GM19324 (cell line): ENCODE results near the gene ARHGAP26.

Experiments
- ATAC-seq: cut with Tn5 transposase; IDR thresholded peaks from one replicate; pipeline ENCODE4 v1.9.1; 2021; ENCODE audit warnings: mild to moderate bottlenecking, moderate library complexity; ENCODE audit not compliant: unreplicated experiment, low FRiP score

The ARHGAP26 gene

DNA sequence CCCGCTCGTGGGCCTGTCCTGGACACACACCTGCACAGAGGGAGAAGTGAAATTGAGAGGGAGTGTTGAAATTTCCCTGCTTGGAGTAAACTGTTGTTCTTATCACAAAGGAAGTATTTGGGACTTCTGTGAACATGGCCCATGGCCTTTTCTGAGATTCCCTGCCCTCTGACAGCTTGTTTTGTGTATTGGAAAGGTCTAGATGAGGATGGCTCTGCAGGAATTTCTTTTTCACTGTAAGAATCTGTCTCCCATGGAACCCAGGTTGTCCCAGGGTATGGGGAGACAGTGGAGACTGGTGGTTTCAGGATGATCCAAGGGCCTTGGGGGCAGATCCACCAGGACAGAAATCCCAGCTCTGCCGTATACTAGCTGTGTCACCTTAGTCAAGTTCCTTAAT is 121.8 kb downstream of the ARHGAP26 start:
- ATAC-seq: no peak

DNA sequence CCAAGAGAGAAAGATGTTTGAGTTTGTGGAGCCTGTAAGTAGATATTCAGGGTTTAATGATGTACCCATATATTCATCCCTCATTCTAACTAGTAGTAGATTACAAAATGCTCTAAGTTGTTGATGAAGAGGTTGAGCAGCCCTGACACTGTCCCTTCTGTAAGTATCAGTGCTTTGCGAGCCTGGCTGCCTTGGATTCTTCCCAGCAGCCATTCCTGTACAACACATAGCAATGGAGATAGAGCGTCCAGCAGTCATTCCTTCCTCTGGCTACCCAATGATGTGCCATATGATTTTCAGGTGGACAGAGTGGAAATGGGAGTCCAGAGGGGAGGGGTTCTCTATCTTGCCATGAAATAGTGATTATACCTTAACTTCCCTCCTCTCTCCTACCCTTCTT is 124.1 kb downstream of the ARHGAP26 start:
- no peak for ATAC-seq

DNA sequence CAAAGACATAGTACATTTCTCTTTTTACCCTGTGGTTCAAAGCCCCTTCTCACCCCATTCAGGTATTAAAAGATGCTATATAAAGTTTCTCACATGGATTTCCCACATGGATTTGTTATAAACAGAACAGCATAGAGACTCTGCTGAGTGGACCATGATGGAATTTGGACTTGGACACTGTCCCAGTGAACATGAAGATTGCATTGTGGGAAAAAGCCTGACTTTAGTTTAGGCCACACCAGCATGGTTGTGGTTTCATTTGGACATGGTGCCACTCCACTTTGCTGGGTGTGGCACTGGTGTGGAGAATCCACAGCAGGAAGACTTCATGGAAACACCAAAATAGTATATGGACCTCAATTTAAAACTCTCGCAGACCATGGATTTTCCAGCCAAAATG is 124.6 kb downstream of the ARHGAP26 start:
- no peak for ATAC-seq

DNA sequence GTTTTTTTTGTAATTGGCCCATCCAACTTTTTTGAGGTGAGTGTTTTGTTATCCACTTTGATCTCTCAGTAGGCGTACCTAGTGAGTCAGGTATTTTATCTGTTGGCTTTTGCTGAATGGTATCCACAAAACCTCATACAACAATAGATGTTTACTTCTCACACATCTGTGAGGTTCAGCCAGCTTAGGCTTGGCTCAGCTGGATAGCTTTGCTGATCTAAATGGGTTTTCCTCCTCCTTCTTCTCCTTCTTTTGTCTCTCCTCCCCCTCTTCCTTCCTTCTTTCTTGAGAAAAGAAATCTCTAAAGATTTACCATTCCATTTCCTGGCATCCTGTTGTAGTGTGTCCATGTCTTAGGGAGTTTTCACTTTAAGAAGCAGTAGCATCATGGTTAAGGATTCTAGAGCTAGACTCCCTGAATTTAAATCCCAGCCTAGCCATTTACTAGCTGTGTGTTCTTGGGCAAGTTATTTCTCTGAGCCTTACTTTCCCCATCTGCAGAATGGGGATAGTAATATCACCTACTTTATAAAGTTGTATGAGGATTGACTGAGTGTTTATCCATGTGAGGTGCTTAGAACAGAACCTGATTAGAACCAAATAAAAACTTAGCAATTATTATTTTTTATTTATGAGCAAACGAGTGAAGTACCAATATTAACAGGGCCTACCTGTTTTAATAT is 126.3 kb downstream of the ARHGAP26 start:
- ATAC-seq: no peak

DNA sequence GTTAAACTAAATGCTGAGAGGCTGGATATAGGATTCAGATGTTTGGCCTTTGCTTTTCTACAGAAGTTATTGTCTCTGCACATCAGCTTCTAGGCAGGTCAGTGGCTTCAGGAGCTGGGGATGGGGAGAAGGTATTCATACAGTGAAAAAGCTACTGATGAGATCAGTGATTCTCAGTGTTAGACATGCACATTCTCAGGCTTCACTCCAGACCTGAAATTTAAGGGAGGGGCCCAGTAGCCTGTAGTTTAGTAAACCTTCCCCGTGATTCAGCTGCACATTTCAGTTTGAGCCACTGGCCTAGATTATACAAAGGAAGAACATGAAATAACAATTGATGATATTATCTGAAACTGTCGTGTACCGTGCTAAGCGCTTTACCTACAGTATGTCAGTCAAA is 127.2 kb downstream of the ARHGAP26 start:
- no peak for ATAC-seq

DNA sequence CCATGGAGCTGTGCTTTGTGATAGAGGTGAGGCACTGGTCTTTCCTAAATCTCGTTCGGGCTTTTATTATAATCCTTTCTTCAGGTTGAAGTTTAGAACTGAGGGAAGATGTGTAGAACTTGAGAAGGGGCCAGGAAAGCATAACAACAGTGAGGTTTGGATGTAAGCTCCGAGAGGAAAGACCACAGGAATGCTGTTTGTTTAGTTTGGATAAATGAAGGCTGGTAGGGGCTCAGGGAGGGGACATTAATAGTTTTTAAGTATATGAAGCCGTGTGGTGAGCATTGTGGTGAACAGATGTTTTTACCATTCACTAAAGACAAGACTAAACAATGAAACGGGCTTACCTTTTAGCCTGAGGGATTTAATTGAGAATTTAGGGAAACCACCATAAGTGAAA is 130.8 kb downstream of the ARHGAP26 start:
- ATAC-seq: no peak

DNA sequence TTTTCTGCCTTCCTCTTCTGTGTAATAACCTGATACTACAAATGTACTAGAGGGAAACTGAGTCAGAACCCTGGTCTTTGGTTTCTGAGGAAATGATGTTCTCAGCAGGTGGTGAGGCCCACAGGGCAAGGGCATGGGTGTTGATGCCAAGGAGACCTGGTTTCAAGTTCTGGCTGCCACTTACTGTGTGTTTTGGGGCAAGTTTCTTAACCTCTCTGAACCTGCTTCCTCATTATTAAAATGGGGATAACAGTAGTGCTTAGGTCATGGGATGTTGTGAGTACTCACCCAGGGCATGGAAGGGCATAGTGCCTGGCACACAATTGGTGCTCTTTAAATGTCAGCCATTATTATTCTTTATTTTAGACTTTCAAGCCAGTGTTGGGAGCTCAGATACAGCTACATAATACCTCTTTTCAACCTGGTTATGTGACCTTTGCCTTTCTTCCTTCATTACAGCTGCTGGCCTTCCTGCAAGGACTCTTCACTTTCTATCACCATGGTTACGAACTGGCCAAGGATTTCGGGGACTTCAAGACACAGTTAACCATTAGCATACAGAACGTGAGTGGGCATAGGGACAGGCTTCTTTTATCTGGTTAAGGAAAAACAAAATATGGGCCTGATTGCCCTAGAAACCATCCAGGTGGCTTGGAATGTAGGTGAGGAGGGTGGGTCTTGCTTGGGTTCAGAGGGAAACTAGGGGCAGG is 131.5 kb downstream of the ARHGAP26 start:
- no peak for ATAC-seq

DNA sequence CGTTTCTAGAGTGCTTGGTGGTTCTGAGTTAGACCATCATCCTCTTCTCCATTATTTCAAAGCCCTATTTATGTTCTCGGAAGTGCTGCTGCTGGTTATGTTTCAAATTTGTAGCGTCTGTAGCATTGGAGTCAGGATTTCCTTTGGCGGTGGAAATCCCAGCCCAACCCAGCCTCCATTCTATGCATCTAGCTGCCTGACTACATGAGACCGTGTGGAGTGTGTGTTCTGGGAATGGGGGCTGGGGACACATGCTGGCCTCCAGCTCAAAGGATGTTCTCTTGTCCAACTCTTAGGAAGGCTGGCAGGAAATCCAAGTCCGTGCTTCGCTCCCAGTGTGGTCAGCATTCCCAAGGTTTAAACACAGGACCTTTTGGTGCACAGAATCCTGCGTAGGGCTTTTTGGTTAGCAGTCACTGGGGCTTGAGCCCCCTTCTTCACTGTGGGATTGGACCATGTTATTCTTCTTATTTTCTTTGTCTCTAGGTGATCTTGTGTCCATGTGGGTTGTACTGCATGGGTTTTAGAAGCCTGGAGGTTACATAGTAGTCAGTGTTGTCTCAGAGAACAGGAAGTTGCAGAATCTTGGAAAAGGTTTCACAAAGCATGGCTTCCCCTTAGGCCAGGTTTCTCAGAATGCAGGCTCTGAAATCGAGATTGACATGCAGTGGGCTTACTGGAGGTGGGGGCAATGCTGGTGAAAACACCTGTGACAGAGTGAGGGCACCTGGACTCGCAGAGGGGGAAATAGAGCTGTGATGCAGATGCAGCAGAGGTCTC is 132.2 kb downstream of the ARHGAP26 start:
- no peak for ATAC-seq

DNA sequence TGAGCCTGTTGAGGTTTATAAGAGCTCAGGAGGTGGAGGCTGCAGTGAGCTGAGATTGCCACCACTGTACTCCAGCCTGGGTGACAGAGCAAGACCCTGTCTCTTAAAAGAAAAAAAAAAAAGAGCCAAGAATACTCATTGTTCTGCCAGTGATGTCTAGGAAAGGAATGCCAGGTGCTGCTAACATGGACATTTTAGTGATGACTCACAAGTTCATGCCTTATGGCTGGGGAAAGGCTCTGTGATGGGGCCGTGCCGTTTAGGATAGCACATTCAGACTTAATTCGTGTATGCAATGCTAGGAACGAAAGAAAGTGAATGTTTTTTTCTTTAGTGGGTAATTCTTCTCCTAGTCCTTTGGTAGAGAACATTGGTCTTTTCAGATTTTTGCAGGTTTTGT is 134.2 kb downstream of the ARHGAP26 start:
- ATAC-seq: no peak

DNA sequence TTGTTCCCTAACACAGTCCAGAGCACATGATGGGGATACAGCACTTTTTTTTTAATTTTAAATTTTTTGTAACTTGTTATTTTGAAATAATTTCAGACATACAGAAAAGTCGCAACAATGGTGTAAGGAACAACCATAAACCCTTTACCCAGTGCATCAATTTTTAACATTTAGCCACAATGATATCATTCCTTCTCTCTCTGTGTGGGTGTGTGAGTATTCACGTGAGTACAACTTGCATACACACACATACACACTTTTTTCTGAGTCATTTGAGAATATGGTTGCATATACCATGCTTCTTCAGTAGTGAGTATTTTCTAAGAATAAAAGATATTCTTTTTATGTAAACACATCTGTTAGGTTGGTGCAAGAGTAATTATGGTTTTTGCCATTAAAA is 135.2 kb downstream of the ARHGAP26 start:
- ATAC-seq: no peak

DNA sequence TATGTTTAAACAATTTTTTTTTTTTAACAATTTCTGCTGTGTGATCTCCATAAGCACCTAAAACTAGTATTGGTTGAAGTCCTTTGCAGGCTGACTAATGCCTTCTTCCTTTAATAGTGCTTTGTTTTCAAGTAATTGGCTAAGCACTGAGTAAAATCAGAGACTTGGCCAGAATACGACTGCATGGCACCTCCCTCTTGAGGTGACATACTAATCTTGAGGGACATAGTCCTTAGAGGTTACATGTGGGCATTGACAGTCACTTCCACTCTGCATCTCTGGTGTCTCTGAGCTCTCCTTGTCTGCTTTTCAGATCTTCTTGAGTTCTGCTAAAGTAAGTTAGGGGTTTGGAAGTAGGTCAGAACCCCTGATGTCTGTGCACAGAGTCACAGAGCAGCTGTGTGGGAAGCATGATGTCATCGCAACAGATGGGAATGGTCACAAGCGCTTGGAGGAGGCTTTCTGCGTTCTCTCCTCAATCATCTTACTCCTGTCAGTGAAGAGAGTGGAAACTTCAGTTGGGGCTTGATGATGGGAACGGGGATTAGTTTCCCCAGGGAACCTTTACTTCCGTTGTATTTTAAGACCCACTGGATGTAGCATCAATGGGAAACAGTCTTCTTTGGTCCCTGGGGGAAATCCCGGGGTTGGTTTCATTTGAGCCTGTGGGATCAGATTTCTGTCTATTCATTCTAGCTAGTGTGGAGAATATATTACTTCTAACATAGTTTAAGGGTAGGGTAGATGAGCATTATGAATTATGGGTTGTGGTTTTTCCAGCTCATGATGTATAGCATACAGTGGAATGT is 136.9 kb downstream of the ARHGAP26 start:
- no peak for ATAC-seq

DNA sequence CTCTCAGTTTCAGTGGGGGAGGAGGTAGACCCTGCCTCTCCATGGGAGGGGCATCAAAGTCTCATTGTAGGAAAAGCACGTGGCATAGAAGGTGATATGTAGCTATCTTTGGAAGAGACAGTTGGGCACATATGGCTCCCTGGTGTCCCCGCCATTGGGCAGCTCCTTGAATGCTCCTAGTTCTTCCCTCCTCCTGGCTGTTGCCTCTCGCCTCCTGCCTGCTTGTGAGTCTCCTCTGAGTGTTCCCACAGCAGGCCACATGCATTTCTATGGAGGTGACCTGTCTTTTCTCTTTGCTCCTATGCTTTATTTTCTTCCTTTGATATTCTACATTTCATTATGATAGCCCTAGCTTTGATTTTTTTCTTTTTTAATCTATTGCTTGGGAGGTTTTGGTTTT is 138.5 kb downstream of the ARHGAP26 start:
- ATAC-seq: no peak

DNA sequence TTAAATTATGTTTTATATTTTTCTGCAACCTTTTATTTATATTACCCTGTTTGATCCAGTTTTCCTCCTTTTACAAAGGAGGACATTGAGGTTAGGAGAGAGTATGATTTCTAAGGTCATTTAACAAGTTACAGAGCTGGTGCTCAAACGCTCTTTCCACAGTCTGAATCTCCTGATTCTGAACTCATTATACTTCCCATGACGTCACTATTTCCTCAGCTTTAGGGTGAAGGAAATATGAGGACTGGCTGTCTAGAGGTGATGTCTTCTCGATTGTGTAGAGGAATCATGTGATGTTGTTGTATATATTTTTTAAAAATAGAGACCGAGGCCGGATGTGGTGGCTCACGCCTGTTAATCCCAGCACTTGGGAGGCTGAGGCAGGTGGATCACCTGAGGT is 140.0 kb downstream of the ARHGAP26 start:
- ATAC-seq: no peak

DNA sequence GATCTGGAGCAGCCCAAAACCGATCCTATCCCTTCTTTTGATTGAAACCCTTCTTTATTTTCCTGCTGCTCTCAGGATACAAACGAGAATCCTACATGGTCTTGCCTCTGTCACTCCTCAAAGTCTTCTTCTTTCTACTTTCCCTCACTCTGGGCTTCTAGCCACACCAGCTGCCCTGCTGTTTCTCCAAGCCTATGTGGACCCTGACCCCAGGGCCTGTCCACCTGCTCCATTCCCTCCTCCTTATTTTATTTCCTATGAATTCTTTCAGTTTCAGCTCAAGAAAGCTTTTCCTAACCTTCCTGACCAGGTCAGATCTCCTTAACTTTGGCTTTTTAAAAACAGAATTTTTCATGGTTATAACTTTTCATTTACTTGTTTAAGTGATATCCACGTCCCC is 141.0 kb downstream of the ARHGAP26 start:
- no peak for ATAC-seq

DNA sequence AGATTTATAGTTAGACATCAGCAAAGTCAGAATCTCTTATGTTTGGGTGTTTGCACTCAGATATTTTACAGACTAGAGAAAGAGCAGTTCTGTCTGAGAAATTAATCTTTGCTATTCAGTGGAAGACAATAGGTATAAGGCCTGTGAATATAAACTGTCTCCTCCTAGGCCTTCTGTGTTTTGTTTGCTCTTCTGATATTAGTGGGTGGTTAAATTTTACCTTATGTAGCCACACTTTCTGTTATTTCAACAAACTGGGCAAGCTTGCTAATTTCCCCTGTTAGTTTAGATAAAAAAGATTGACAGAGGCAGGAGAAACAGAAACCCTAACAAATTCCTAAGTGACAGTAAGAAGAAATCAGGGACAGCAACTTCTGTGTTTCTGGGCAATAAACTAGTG is 141.6 kb downstream of the ARHGAP26 start:
- ATAC-seq: no peak

DNA sequence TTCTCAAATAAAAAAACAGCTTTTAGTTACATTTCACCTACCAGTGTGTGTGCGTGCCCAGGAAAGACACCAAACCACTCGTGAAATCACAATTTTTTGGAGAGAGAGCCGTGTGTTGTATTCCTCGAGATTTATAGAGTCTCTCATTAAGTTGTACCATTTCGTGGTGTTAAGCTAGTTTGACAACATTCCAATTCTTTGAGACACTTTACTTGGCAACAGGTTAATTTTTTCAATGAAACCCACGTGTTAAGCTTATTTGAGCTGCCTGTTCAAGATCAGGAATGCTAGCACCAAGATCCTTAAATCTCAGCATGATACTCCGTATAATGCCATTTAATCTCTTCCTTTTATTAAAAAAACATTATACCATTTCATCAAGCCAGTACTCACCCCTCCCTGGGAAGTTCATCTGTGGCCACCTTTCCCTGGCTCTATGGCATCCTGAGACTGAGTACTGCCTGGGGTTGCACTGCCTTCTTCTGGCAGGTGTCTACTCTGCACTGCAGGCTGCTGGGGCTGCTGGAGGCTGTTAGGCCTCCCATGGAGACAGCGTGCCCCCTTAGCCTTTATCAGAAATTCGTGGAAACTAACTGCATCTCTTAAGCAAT is 143.7 kb downstream of the ARHGAP26 start:
- ATAC-seq: no peak

DNA sequence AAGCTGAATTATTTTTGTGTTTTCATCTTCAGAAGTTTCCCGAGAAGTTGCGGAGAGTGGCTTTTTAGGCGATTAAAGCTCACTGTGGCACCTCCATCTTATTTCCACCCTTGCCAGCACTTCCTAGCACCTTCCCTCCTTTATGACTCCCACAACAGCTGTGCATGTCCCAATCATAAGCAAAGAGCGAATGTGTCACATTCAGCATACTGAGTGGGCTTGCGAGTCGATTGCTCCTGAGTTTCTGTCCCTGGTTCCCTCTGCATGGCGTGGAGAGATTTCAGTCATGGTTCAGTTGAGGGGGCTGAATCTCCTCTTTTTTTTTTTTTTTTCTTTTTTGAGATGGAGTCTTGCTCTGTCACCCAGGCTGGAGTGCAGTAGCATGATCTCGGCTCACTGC is 144.9 kb downstream of the ARHGAP26 start:
- ATAC-seq: no peak

DNA sequence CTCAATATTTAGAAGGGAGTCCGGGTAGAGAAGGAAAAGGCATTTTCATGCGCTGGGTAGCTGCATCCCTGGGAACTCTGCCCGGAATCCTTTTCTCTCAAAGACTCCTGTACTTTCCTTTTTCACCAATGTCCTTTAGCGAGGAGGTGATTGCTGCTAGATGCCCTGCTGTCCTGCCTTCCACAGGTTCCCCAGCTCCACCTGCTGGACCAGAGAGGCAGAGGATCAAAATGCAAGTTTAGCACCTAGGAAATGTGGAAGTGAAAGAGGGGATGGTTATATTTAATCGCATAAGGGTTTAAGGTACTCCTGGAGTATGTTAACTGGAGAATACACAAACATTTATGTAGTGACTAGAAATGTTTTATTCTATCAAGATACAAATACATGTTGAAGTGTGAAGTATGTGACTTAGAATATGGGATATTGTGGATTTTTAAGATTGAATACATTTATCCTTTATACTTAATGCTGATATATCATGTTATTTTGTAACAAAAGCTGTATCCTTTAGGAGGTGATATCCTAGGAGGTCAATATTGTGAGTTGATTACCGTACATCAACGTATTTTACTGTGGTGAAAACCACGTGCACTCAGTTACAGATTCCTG is 145.7 kb downstream of the ARHGAP26 start:
- ATAC-seq: peak; percentile 66

DNA sequence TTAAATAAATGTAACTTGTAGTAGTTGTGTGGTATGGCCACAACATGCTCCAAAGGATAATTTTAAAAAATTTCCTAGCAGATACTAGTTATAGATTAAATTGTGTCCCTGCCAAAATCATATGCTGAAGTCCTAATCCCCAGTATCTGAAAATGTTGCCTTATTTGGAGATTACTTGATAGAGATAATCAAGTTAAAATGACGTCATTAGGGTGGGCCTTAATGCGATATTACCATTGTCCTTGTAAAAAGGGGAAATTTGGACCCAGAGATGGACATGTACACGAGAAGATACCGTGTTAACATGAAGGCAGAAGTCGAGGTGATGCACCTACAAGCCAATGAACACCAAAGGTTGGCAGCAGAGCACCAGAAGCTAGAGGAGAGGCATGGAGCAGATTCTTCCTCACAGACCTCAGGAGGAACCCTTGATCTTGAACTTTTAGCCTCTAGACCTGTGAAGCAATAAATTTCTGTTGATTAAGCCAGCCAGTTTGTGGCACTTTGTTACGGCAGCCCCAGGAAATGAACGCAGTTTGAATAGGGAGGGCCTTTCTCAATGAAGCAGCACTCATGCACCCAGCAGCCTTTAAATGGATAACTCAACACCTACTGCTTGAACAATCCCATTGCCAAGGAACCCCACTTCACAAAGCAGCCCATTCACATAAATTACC is 148.9 kb downstream of the ARHGAP26 start:
- no peak for ATAC-seq
